ENCODE results near the gene TRIAP1. TPM values are rescaled to one million over a fixed set of nuclear protein-coding genes. Genes with fewer than 3 reads are reported as not detected.
"Not testable (repeated sequence)": the region's sequence is repeated elsewhere in the genome, so short reads cannot be mapped to it uniquely, and the experiment has no call there.

Gene TRIAP1
- 10 to 100 TPM; 28.9 to 36.2 TPM for total RNA-seq

GRCh38 chr12:120445911-120446843 is at the start of gene TRIAP1, which contains the start of gene GATC:
TRIAP1 (minus strand) TSS chr12:120446384; CDS start chr12:120446372, 12 bp downstream.
GATC (plus strand) TSS chr12:120446444; CDS start chr12:120446481, 37 bp downstream.
- peak; percentile 98 to 99 for ATAC-seq
- Mint-ChIP-seq H3K36me3 (peaks cover 11% of the 10 kb centered on the region), H3K4me3 (peak within 1 kb of the TSS; percentile 96), H3K4me1 (ENCODE audit: low read depth in 2 of 2) (peaks cover 27 to 31% of the 10 kb centered on the region in 2 donors), H3K27ac (peak within 1 kb of the TSS; percentile 94 to 95), H3K9me3 (no peaks in the 10 kb centered on the region), H3K27me3 (no peaks in the 10 kb centered on the region)
- DNase-seq (ENCODE audit: low spot score), result peak; percentile 88

- ATAC-seq, result peak in 1 of 2 donors; percentile 0
- DNase-seq (ENCODE audit: low spot score), result no peak
- Mint-ChIP-seq H3K4me3 (peak overlapping the region; percentile 91), H3K9me3 (no peaks in the 10 kb centered on the region), H3K27ac (peak overlapping the region; percentile 65 to 88), H3K4me1 (ENCODE audit: low read depth in 2 of 2) (peaks cover 27 to 34% of the 10 kb centered on the region in 2 donors), H3K27me3 (no peaks in the 10 kb centered on the region), H3K36me3 (peaks cover 22% of the 10 kb centered on the region)
Measured at GRCh38 chr12:120495186-120495730, 49.1 kb upstream of the TRIAP1 start.

- H3K9me3 Mint-ChIP-seq, result no peaks in the 10 kb centered on the region
- no peaks in the 10 kb centered on the region for H3K27me3 Mint-ChIP-seq
- H3K4me3 Mint-ChIP-seq, result no peak overlapping the region
- H3K36me3 Mint-ChIP-seq, result no peaks in the 10 kb centered on the region
- ATAC-seq (no peak), DNase-seq (ENCODE audit: low spot score) (no peak)
- H3K4me1 Mint-ChIP-seq (ENCODE audit: low read depth in 2 of 2), result peaks cover 9 to 18% of the 10 kb centered on the region in 2 donors
- H3K27ac Mint-ChIP-seq, result no peak overlapping the region
Measured at GRCh38 chr12:120490833-120491512, 44.8 kb upstream of the TRIAP1 start.

- Mint-ChIP-seq H3K27me3 (no peaks in the 10 kb centered on the region), H3K4me3 (no peak overlapping the region), H3K27ac (no peak overlapping the region), H3K36me3 (no peaks in the 10 kb centered on the region), H3K4me1 (ENCODE audit: low read depth in 2 of 2) (peaks cover 6 to 13% of the 10 kb centered on the region in 2 donors), H3K9me3 (no peaks in the 10 kb centered on the region)
- ATAC-seq, result no peak
- no peak for DNase-seq (ENCODE audit: low spot score)
Measured at GRCh38 chr12:120490325-120490724, 44.1 kb upstream of the TRIAP1 start.

GRCh38 chr12:120489018-120489417 is 42.8 kb upstream of the TRIAP1 start:
- H3K27me3 Mint-ChIP-seq, result no peaks in the 10 kb centered on the region
- H3K27ac Mint-ChIP-seq, result no peak overlapping the region
- ATAC-seq (no peak), DNase-seq (ENCODE audit: low spot score) (no peak)
- H3K9me3 Mint-ChIP-seq, result no peaks in the 10 kb centered on the region
- H3K36me3 Mint-ChIP-seq, result no peaks in the 10 kb centered on the region
- peaks cover 3 to 9% of the 10 kb centered on the region in 2 donors for H3K4me1 Mint-ChIP-seq (ENCODE audit: low read depth in 2 of 2)
- H3K4me3 Mint-ChIP-seq, result no peak overlapping the region

GRCh38 chr12:120488057-120488640 is 42.0 kb upstream of the TRIAP1 start:
- H3K27me3 Mint-ChIP-seq, result no peaks in the 10 kb centered on the region
- H3K36me3 Mint-ChIP-seq, result no peaks in the 10 kb centered on the region
- H3K4me3 Mint-ChIP-seq, result no peak overlapping the region
- DNase-seq (ENCODE audit: low spot score) (no peak), ATAC-seq (no peak)
- H3K27ac Mint-ChIP-seq, result peak overlapping the region in 1 of 2 donors; percentile 52
- H3K9me3 Mint-ChIP-seq, result no peaks in the 10 kb centered on the region
- H3K4me1 Mint-ChIP-seq (ENCODE audit: low read depth in 2 of 2), result peaks cover 11 to 17% of the 10 kb centered on the region in 2 donors

GRCh38 chr12:120487552-120487951 is 41.4 kb upstream of the TRIAP1 start:
- H3K4me1 Mint-ChIP-seq (ENCODE audit: low read depth in 2 of 2), result peaks cover 14 to 20% of the 10 kb centered on the region in 2 donors
- H3K27me3 Mint-ChIP-seq; ATAC-seq; H3K27ac Mint-ChIP-seq; DNase-seq (ENCODE audit: low spot score); H3K4me3 Mint-ChIP-seq; H3K9me3 Mint-ChIP-seq; H3K36me3 Mint-ChIP-seq: not testable (repeated sequence)

- H3K4me3 Mint-ChIP-seq, result no peak overlapping the region
- ATAC-seq (no peak), DNase-seq (ENCODE audit: low spot score) (no peak)
- H3K36me3 Mint-ChIP-seq, result no peaks in the 10 kb centered on the region
- no peaks in the 10 kb centered on the region for H3K27me3 Mint-ChIP-seq
- H3K4me1 Mint-ChIP-seq (ENCODE audit: low read depth in 2 of 2), result peaks cover 22 to 30% of the 10 kb centered on the region in 2 donors
- H3K27ac Mint-ChIP-seq, result no peak overlapping the region
- no peaks in the 10 kb centered on the region for H3K9me3 Mint-ChIP-seq
Measured at GRCh38 chr12:120485961-120486881, 40.0 kb upstream of the TRIAP1 start.

- ATAC-seq (peak in 1 of 2 donors; percentile 60), DNase-seq (ENCODE audit: low spot score) (no peak)
- Mint-ChIP-seq H3K27ac (peak overlapping the region; percentile 12 to 100), H3K4me3 (no peak overlapping the region), H3K4me1 (ENCODE audit: low read depth in 2 of 2) (peaks cover 42 to 46% of the 10 kb centered on the region in 2 donors), H3K36me3 (no peaks in the 10 kb centered on the region), H3K27me3 (no peaks in the 10 kb centered on the region), H3K9me3 (no peaks in the 10 kb centered on the region)
Measured at GRCh38 chr12:120483621-120484020, 37.4 kb upstream of the TRIAP1 start.

- DNase-seq (ENCODE audit: low spot score) (no peak), ATAC-seq (peak; percentile 66 to 77)
- no peaks in the 10 kb centered on the region for H3K27me3 Mint-ChIP-seq
- peak overlapping the region; percentile 72 to 100 for H3K27ac Mint-ChIP-seq
- H3K4me3 Mint-ChIP-seq, result peak overlapping the region; percentile 79
- H3K36me3 Mint-ChIP-seq, result no peaks in the 10 kb centered on the region
- H3K9me3 Mint-ChIP-seq, result no peaks in the 10 kb centered on the region
- peaks cover 44 to 45% of the 10 kb centered on the region in 2 donors for H3K4me1 Mint-ChIP-seq (ENCODE audit: low read depth in 2 of 2)
Measured at GRCh38 chr12:120481022-120481767, 35.0 kb upstream of the TRIAP1 start.

- peaks cover 47 to 52% of the 10 kb centered on the region in 2 donors for H3K4me1 Mint-ChIP-seq (ENCODE audit: low read depth in 2 of 2)
- H3K36me3 Mint-ChIP-seq, result no peaks in the 10 kb centered on the region
- H3K9me3 Mint-ChIP-seq, result no peaks in the 10 kb centered on the region
- peak overlapping the region; percentile 72 to 100 for H3K27ac Mint-ChIP-seq
- no peaks in the 10 kb centered on the region for H3K27me3 Mint-ChIP-seq
- peak in 1 of 2 donors; percentile 36 for ATAC-seq
- DNase-seq (ENCODE audit: low spot score), result no peak
- H3K4me3 Mint-ChIP-seq, result peak overlapping the region; percentile 79
Measured at GRCh38 chr12:120480211-120480610, 34.0 kb upstream of the TRIAP1 start.

- peak overlapping the region; percentile 41 for H3K4me3 Mint-ChIP-seq
- peak overlapping the region; percentile 72 to 100 for H3K27ac Mint-ChIP-seq
Measured at GRCh38 chr12:120479458-120479857, 33.3 kb upstream of the TRIAP1 start.

More at GRCh38 chr12:120479458-120479857, 33.3 kb upstream of the TRIAP1 start:
- DNase-seq (ENCODE audit: low spot score) (no peak), ATAC-seq (no peak)
- no peaks in the 10 kb centered on the region for H3K27me3 Mint-ChIP-seq
- H3K36me3 Mint-ChIP-seq, result no peaks in the 10 kb centered on the region
- H3K9me3 Mint-ChIP-seq, result no peaks in the 10 kb centered on the region
- peaks cover 52 to 58% of the 10 kb centered on the region in 2 donors for H3K4me1 Mint-ChIP-seq (ENCODE audit: low read depth in 2 of 2)
